ENCODE results near the gene VTN. TPM values are rescaled to one million over a fixed set of nuclear protein-coding genes. Genes with fewer than 3 reads are reported as not detected.

The VTN gene
- polyA plus RNA-seq, 1 donor (not counting 4 experiments of a cell fraction or from before 2014, with no cell fraction given), result not detected

- Histone ChIP-seq H3K4me2 (ENCODE audit: control insufficient read depth, extremely low read depth, insufficient read depth, low read depth, low read length) (peak overlapping the region; percentile 97), H3K9ac (ENCODE audit: control insufficient read depth, extremely low read depth, insufficient read depth, low read length) (peak overlapping the region; percentile 82), H3K9me3 (ENCODE audit: control insufficient read depth, low read depth, low read length) (no peaks in the 10 kb centered on the region), H3K27me3 (ENCODE audit: control insufficient read depth, extremely low read depth, insufficient read depth, low read length) (no peaks in the 10 kb centered on the region), H3K36me3 (ENCODE audit: control insufficient read depth in 2 of 2, extremely low read depth in 1 of 2, insufficient read depth in 2 of 2, low read length in 2 of 2) (no peaks in the 10 kb centered on the region), H4K20me1 (ENCODE audit: control insufficient read depth, extremely low read depth, insufficient read depth, low read length) (no peaks in the 10 kb centered on the region), H3K9me1 (ENCODE audit: control insufficient read depth, extremely low read depth, insufficient read depth, low read length) (no peaks in the 10 kb centered on the region), H2AFZ (ENCODE audit: control insufficient read depth, low read length) (peak overlapping the region; percentile 97), H3K4me1 (ENCODE audit: control insufficient read depth, extremely low read depth, insufficient read depth, low read length) (peaks cover 22% of the 10 kb centered on the region), H3K4me3 (ENCODE audit: control insufficient read depth in 2 of 3, extremely low read depth in 1 of 3, insufficient read depth in 2 of 3, low read depth in 1 of 3, low read length in 3 of 3) (peak overlapping the region; percentile 61 to 95 (median 92)), H3K27ac (ENCODE audit: control insufficient read depth, insufficient read depth, low read length) (peak overlapping the region; percentile 68), H3K79me2 (ENCODE audit: control insufficient read depth, insufficient read depth, low read length) (peaks cover 45% of the 10 kb centered on the region)
- FAIRE-seq (no peak), DNase-seq (ENCODE audit: low read depth, low spot score) (no peak)
- TF ChIP-seq EZH2 (IDR thresholded peaks at IDR 0.05; ENCODE audit: low read length) (no peak), CTCF (optimal IDR thresholded peaks at IDR 0.05 in 1 of 3, IDR thresholded peaks at IDR 0.05 in 1 of 3, conservative IDR thresholded peaks at IDR 0.05 in 1 of 3; ENCODE audit: extremely low read depth in 1 of 3, insufficient read depth in 2 of 3, low read length in 3 of 3) (peak in 1 of 3 experiments; percentile 2)
- dilution Hi-C loops (cut with MboI; ENCODE audit: extremely low pct_ligation_motif_present, low sequenced_read_pairs), result no loop called here
Observed at GRCh38 chr17:28319598-28319935, 50.5 kb downstream of the VTN start.

GRCh38 chr17:28318759-28319597, 51.1 kb downstream of the VTN start, which contains the start of gene TMEM97:
Gene TMEM97, plus strand, starts transcription at chr17:28319200. Its CDS starts 40 bp downstream, at chr17:28319240.
- Histone ChIP-seq H3K9me1 (ENCODE audit: control insufficient read depth, extremely low read depth, insufficient read depth, low read length) (no peaks in the 10 kb centered on the region), H3K27me3 (ENCODE audit: control insufficient read depth, extremely low read depth, insufficient read depth, low read length) (no peaks in the 10 kb centered on the region), H2AFZ (ENCODE audit: control insufficient read depth, low read length) (peak within 1 kb of the TSS; percentile 97), H3K4me1 (ENCODE audit: control insufficient read depth, extremely low read depth, insufficient read depth, low read length) (peaks cover 22% of the 10 kb centered on the region), H3K4me3 (ENCODE audit: control insufficient read depth in 2 of 3, extremely low read depth in 1 of 3, insufficient read depth in 2 of 3, low read depth in 1 of 3, low read length in 3 of 3) (peak within 1 kb of the TSS; percentile 61 to 95 (median 92)), H3K9me3 (ENCODE audit: control insufficient read depth, low read depth, low read length) (no peaks in the 10 kb centered on the region), H4K20me1 (ENCODE audit: control insufficient read depth, extremely low read depth, insufficient read depth, low read length) (no peaks in the 10 kb centered on the region), H3K9ac (ENCODE audit: control insufficient read depth, extremely low read depth, insufficient read depth, low read length) (peak within 1 kb of the TSS; percentile 82), H3K27ac (ENCODE audit: control insufficient read depth, insufficient read depth, low read length) (peak within 1 kb of the TSS; percentile 68), H3K36me3 (ENCODE audit: control insufficient read depth in 2 of 2, extremely low read depth in 1 of 2, insufficient read depth in 2 of 2, low read length in 2 of 2) (no peaks in the 10 kb centered on the region), H3K79me2 (ENCODE audit: control insufficient read depth, insufficient read depth, low read length) (peaks cover 41% of the 10 kb centered on the region), H3K4me2 (ENCODE audit: control insufficient read depth, extremely low read depth, insufficient read depth, low read depth, low read length) (peak within 1 kb of the TSS; percentile 97)
- TF ChIP-seq CTCF (optimal IDR thresholded peaks at IDR 0.05 in 1 of 3, IDR thresholded peaks at IDR 0.05 in 1 of 3, conservative IDR thresholded peaks at IDR 0.05 in 1 of 3; ENCODE audit: extremely low read depth in 1 of 3, insufficient read depth in 2 of 3, low read length in 3 of 3) (peak in 1 of 3 experiments; percentile 5), EZH2 (IDR thresholded peaks at IDR 0.05; ENCODE audit: low read length) (no peak)
- dilution Hi-C loops (cut with MboI; ENCODE audit: extremely low pct_ligation_motif_present, low sequenced_read_pairs), result no loop called here
- FAIRE-seq (peak; percentile 63), DNase-seq (ENCODE audit: low read depth, low spot score) (peak; percentile 76)

Data from keratinocyte (primary cell).